IPS-NIHi11 (cell line): ENCODE results near the gene BCL2L11.

Experiments
- DNase-seq: peaks from one replicate; pipeline ENCODE4 v3.0.0; 2012; ENCODE audit warnings: mixed read lengths, low spot score

Gene BCL2L11

GRCh38 chr2:111191877-111192276 lies 71.2 kb downstream of the BCL2L11 start:
- DNase-seq, result no peak

- DNase-seq, result no peak
Observed at GRCh38 chr2:111192776-111193368, 72.2 kb downstream of the BCL2L11 start.

GRCh38 chr2:111194835-111195621 lies 74.3 kb downstream of the BCL2L11 start:
- DNase-seq, result peak; percentile 47

- no peak for DNase-seq
Observed at GRCh38 chr2:111196435-111196834, 75.7 kb downstream of the BCL2L11 start.

- DNase-seq, result no peak
Observed at GRCh38 chr2:111198701-111199100, 78.0 kb downstream of the BCL2L11 start.

- DNase-seq, result no peak
Observed at GRCh38 chr2:111199840-111200239, 79.1 kb downstream of the BCL2L11 start.

- no peak for DNase-seq
Observed at GRCh38 chr2:111200333-111200881, 79.7 kb downstream of the BCL2L11 start.

- DNase-seq, result no peak
Observed at GRCh38 chr2:111201214-111201613, 80.5 kb downstream of the BCL2L11 start.

- DNase-seq, result no peak
Observed at GRCh38 chr2:111202266-111203040, 81.7 kb downstream of the BCL2L11 start.

- no peak for DNase-seq
Observed at GRCh38 chr2:111204706-111205105, 84.0 kb downstream of the BCL2L11 start.

GRCh38 chr2:111205774-111206173 lies 85.1 kb downstream of the BCL2L11 start:
- DNase-seq, result no peak

GRCh38 chr2:111207851-111208250 lies 87.1 kb downstream of the BCL2L11 start:
- no peak for DNase-seq

GRCh38 chr2:111208639-111209038 lies 87.9 kb downstream of the BCL2L11 start:
- DNase-seq, result no peak

- no peak for DNase-seq
Observed at GRCh38 chr2:111209045-111209514, 88.4 kb downstream of the BCL2L11 start.

- DNase-seq, result no peak
Observed at GRCh38 chr2:111210036-111210435, 89.3 kb downstream of the BCL2L11 start.

- DNase-seq, result no peak
Observed at GRCh38 chr2:111213877-111214276, 93.2 kb downstream of the BCL2L11 start.

- DNase-seq, result no peak
Observed at GRCh38 chr2:111216811-111217652, 96.3 kb downstream of the BCL2L11 start.
